Measurements from ENCODE around the gene PID1. TPM values are rescaled to one million over a fixed set of nuclear protein-coding genes. Genes with fewer than 3 reads are reported as not detected.

Gene PID1
- not detected in 2 replicates for total RNA-seq (2014; rRNA removed; shearing (Covaris generic))
- not detected in 2 replicates for total RNA-seq (2022)
- percentile 5 among the genes with signal in this experiment for Bru-seq, nascent RNA
- BruChase-seq, experiment 1, labeled RNA remaining after a 6-hour chase = not detected
- BruChase-seq, experiment 2, labeled RNA remaining after a 2-hour chase = not detected
- long read RNA-seq = 0 reads

DNA sequence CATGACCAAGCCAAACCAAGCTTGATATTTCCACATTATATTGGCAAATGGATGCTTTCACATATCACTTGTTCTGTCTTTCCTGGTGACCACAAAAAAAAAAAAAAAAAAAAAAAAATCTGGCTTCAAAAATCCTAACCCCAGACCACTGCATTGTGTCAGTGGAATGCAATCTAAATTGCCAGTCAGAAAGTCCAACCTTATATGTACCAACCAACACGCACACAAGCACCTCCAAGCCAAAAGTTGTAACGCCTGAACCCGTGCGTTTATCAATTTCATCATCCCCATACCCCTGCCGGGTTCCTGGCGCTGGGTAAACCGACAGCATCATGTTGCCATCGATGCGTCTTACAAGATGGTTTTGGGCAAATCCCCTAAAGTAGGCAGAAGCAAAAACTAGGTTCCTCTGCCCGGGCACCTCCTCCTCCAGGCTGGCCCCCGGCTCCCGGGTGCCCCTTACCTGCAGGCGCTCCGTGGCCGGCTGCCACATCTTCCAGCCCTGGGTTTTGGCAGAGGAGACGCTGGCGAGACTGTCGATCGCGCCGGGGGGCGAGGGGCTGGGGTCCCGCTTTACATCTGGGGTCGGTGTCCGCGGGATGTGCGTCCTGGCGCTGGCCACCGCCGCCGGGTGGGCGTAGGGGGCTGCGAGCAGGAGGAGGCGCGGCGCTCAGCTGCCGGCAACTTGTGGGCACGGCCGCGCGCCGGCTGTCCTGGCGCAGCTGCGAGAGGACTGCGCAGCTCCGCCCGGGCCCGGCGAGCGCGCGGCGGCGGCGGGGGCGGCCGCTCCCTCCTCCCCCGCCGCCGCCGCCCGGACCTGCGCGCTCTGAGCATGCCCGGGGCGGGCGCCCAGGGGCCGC is at the start of gene PID1:
TSS of gene PID1 (minus strand) at position 737 of the 860 bp plus-strand sequence. CDS start at position 493, 244 bp downstream.
- DNase-seq (ENCODE audit: low spot score) = no peak
- Histone ChIP-seq H2AFZ (ENCODE audit: low read length) (no peak within 1 kb of the TSS), H3K79me2 (ENCODE audit: insufficient read depth, low read depth, low read length) (no peaks in the 10 kb centered on the region), H4K20me1 (ENCODE audit: insufficient read depth, low read length) (no peaks in the 10 kb centered on the region), H3K4me1 (ENCODE audit: insufficient read depth, low read length, poor library complexity, severe bottlenecking) (no peaks in the 10 kb centered on the region), H3K4me2 (ENCODE audit: low read length) (no peak within 1 kb of the TSS), H3K9me3 (ENCODE audit: low read length) (no peaks in the 10 kb centered on the region), H3K36me3 (ENCODE audit: insufficient read depth, low read length) (no peaks in the 10 kb centered on the region), H3K4me3 (ENCODE audit: low read depth, low read length, poor library complexity, severe bottlenecking) (no peak within 1 kb of the TSS), H3K27ac (ENCODE audit: low read depth, low read length, poor library complexity, severe bottlenecking) (no peak within 1 kb of the TSS), H3K9me2 (ENCODE audit: insufficient read depth, low read length) (no peaks in the 10 kb centered on the region)
- intact Hi-C loops (cut with micrococcal nuclease; ENCODE audit: unreplicated experiment) = loop anchor here (5.0 kb wide), 1 partner anchor 1378 kb away; no protein-coding TSS in a partner anchor
- TF ChIP-seq EZH2phosphoT487 (IDR thresholded peaks at IDR 0.05; ENCODE audit: borderline replicate concordance, low read depth, low read length) (no peak), CTCF (conservative IDR thresholded peaks at IDR 0.05; ENCODE audit: low read length) (no peak)
- no TSS peak for BruUV-seq (replicated peaks)
- ChIA-PET POLR2A (no interaction called here), CTCF (ENCODE audit: unreplicated experiment) (no interaction called here)

DNA sequence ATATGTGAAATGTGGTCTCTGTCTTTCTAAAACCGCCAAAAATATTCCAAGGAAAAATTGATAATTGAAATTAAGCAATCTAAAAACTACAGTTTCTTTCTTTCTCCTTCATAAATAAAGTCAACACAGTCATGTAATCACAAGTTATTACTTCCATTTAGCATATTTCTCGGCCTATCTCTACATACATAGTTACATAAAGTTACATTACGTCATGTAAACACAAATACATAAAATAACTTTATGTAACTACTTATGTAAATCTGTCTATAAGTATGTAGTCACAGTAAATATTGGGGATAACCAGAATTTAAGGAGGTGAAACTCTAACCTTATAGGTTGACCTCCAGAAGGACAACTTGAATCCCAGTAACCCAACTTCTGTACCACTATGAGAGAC is 48.5 kb upstream of the PID1 start:
- ChIA-PET CTCF (ENCODE audit: unreplicated experiment) (no interaction called here), POLR2A (interaction anchor here (0.7 kb wide), 1 partner anchor 281 kb away, joined by 3 read pairs; no protein-coding TSS in a partner anchor)
- DNase-seq (ENCODE audit: low spot score) = no peak
- Histone ChIP-seq H3K9me2 (ENCODE audit: insufficient read depth, low read length) (no peaks in the 10 kb centered on the region), H3K36me3 (ENCODE audit: insufficient read depth, low read length) (no peaks in the 10 kb centered on the region), H3K27ac (ENCODE audit: low read depth, low read length, poor library complexity, severe bottlenecking) (no peak overlapping the region), H3K4me2 (ENCODE audit: low read length) (no peak overlapping the region), H3K4me1 (ENCODE audit: insufficient read depth, low read length, poor library complexity, severe bottlenecking) (no peaks in the 10 kb centered on the region), H4K20me1 (ENCODE audit: insufficient read depth, low read length) (no peaks in the 10 kb centered on the region), H3K79me2 (ENCODE audit: insufficient read depth, low read depth, low read length) (no peaks in the 10 kb centered on the region), H3K4me3 (ENCODE audit: low read depth, low read length, poor library complexity, severe bottlenecking) (no peak overlapping the region), H2AFZ (ENCODE audit: low read length) (no peak overlapping the region), H3K9me3 (ENCODE audit: low read length) (no peaks in the 10 kb centered on the region)
- TF ChIP-seq EZH2phosphoT487 (IDR thresholded peaks at IDR 0.05; ENCODE audit: borderline replicate concordance, low read depth, low read length) = no peak
- TF ChIP-seq CTCF (conservative IDR thresholded peaks at IDR 0.05; ENCODE audit: low read length) = no peak
- intact Hi-C loops (cut with micrococcal nuclease; ENCODE audit: unreplicated experiment) = no loop called here
- no TSS peak for BruUV-seq (replicated peaks)

GRCh38 chr2:229314117-229314516 is 43.0 kb upstream of the PID1 start:
- BruUV-seq (replicated peaks) = no TSS peak
- no peaks in the 10 kb centered on the region for H3K4me1 ChIP-seq (ENCODE audit: insufficient read depth, low read length, poor library complexity, severe bottlenecking)
- H3K36me3 ChIP-seq (ENCODE audit: insufficient read depth, low read length) = no peaks in the 10 kb centered on the region
- no peaks in the 10 kb centered on the region for H3K9me3 ChIP-seq (ENCODE audit: low read length)
- no peak overlapping the region for H3K4me3 ChIP-seq (ENCODE audit: low read depth, low read length, poor library complexity, severe bottlenecking)
- H2AFZ ChIP-seq (ENCODE audit: low read length) = no peak overlapping the region
- H3K4me2 ChIP-seq (ENCODE audit: low read length) = no peak overlapping the region
- no peaks in the 10 kb centered on the region for H4K20me1 ChIP-seq (ENCODE audit: insufficient read depth, low read length)
- H3K27ac ChIP-seq (ENCODE audit: low read depth, low read length, poor library complexity, severe bottlenecking) = no peak overlapping the region
- POLR2A ChIA-PET = no interaction called here
- no peak for DNase-seq (ENCODE audit: low spot score)
- CTCF ChIA-PET (ENCODE audit: unreplicated experiment) = no interaction called here
- no peaks in the 10 kb centered on the region for H3K79me2 ChIP-seq (ENCODE audit: insufficient read depth, low read depth, low read length)
- H3K9me2 ChIP-seq (ENCODE audit: insufficient read depth, low read length) = no peaks in the 10 kb centered on the region
- TF ChIP-seq EZH2phosphoT487 (IDR thresholded peaks at IDR 0.05; ENCODE audit: borderline replicate concordance, low read depth, low read length) (no peak), CTCF (conservative IDR thresholded peaks at IDR 0.05; ENCODE audit: low read length) (no peak)
- intact Hi-C loops (cut with micrococcal nuclease; ENCODE audit: unreplicated experiment) = no loop called here

Measured in OCI-LY7 (cell line).